ENCODE measurements around the gene ALDH6A1. TPM values are rescaled to one million over a fixed set of nuclear protein-coding genes. Genes with fewer than 3 reads are reported as not detected.
"Not testable (repeated sequence)": the region's sequence is repeated elsewhere in the genome, so short reads cannot be mapped to it uniquely, and the experiment has no call there.

Gene ALDH6A1
- 3.5 and 7.9 TPM in 2 replicates for total RNA-seq

GRCh38 chr14:74084277-74085046 lies at the start of gene ALDH6A1, which contains the start of gene LIN52:
Gene ALDH6A1 (minus strand): TSS chr14:74084453. CDS start chr14:74084394, 59 bp downstream.
Gene LIN52 (plus strand): TSS chr14:74084956. CDS start chr14:74084975, 19 bp downstream.
- peak within 1 kb of the TSS; percentile 86 for H3K4me3 ChIP-seq (ENCODE audit: low read depth, low read length)
- TF ChIP-seq CTCF (conservative IDR thresholded peaks at IDR 0.05; ENCODE audit: low read depth, low read length), result peak; percentile 12

GRCh38 chr14:74127634-74128033 lies 43.4 kb upstream of the ALDH6A1 start:
- DNase-seq (ENCODE audit: low read depth), result no peak
- TF ChIP-seq CTCF (conservative IDR thresholded peaks at IDR 0.05; ENCODE audit: low read depth, low read length), result no peak
- H3K4me3 ChIP-seq (ENCODE audit: low read depth, low read length), result no peak overlapping the region

More at GRCh38 chr14:74084277-74085046, at the start of gene ALDH6A1, which contains the start of gene LIN52:
- peak; percentile 99 for DNase-seq (ENCODE audit: low read depth)

- no peak overlapping the region for H3K4me3 ChIP-seq (ENCODE audit: low read depth, low read length)
- DNase-seq (ENCODE audit: low read depth), result no peak
- TF ChIP-seq CTCF (conservative IDR thresholded peaks at IDR 0.05; ENCODE audit: low read depth, low read length), result no peak
Measured at GRCh38 chr14:74126315-74127013, 42.2 kb upstream of the ALDH6A1 start.

- H3K4me3 ChIP-seq (ENCODE audit: low read depth, low read length); DNase-seq (ENCODE audit: low read depth): not testable (repeated sequence)
Measured at GRCh38 chr14:74125487-74125886, 41.2 kb upstream of the ALDH6A1 start.

- DNase-seq (ENCODE audit: low read depth), result peak; percentile 23
- H3K4me3 ChIP-seq (ENCODE audit: low read depth, low read length), result not testable (repeated sequence)
- TF ChIP-seq CTCF (conservative IDR thresholded peaks at IDR 0.05; ENCODE audit: low read depth, low read length), result peak; percentile 71
Measured at GRCh38 chr14:74111395-74112216, 27.4 kb upstream of the ALDH6A1 start.

- no peak overlapping the region for H3K4me3 ChIP-seq (ENCODE audit: low read depth, low read length)
- DNase-seq (ENCODE audit: low read depth), result no peak
- no peak for TF ChIP-seq CTCF (conservative IDR thresholded peaks at IDR 0.05; ENCODE audit: low read depth, low read length)
Measured at GRCh38 chr14:74109369-74109768, 25.1 kb upstream of the ALDH6A1 start.

- no peak for DNase-seq (ENCODE audit: low read depth)
- no peak overlapping the region for H3K4me3 ChIP-seq (ENCODE audit: low read depth, low read length)
- TF ChIP-seq CTCF (conservative IDR thresholded peaks at IDR 0.05; ENCODE audit: low read depth, low read length), result no peak
Measured at GRCh38 chr14:74105381-74105780, 21.1 kb upstream of the ALDH6A1 start.

Data from epithelial cell of proximal tubule (primary cell).